Uterus (tissue), 2 donors: Measurements from ENCODE around the gene PODN.

Experiments used
- POLR2A ChIP-seq, 2 donors: fragments of 450-650 bp; IDR thresholded peaks; one replicate each; pipeline ENCODE4 v1.6.1; 2016; ENCODE audit warnings: antibody characterized with exemption in 2 of 2, mild to moderate bottlenecking in 1 of 2, moderate library complexity in 1 of 2
- TF ChIP-seq, protein P1 (sequence below), 4 experiments: fragments of 200-600 bp in 2 of 4; fragments of 450-650 bp in 2 of 4; sonication (generic) in 2 of 4; IDR thresholded peaks; one replicate each; pipeline ENCODE4 v1.5.1; 2016 to 2019; ENCODE audit warnings: antibody characterized with exemption in 4 of 4, mild to moderate bottlenecking in 2 of 4, moderate library complexity in 1 of 4

DNA sequence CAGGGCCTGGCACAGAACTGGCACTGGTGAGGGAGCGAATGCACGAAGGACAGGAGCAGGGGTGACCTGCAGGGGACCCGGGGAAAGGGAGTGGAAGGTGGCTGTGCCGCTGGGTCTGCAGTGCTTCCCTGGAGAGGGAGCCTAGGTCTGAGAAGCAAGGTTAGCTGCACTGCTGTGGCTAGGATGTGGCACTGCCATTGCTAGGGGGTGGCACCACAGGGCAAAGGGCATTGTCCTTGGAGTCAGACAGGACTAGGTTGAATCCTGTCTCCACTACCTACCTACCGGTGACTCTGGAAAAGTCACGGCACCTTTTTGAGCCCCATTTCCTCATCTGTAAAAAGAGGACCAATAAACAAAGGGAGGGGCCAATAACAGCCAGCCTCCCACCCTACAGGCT lies 52.1 kb downstream of the PODN start:
- TF ChIP-seq, protein P1, sequence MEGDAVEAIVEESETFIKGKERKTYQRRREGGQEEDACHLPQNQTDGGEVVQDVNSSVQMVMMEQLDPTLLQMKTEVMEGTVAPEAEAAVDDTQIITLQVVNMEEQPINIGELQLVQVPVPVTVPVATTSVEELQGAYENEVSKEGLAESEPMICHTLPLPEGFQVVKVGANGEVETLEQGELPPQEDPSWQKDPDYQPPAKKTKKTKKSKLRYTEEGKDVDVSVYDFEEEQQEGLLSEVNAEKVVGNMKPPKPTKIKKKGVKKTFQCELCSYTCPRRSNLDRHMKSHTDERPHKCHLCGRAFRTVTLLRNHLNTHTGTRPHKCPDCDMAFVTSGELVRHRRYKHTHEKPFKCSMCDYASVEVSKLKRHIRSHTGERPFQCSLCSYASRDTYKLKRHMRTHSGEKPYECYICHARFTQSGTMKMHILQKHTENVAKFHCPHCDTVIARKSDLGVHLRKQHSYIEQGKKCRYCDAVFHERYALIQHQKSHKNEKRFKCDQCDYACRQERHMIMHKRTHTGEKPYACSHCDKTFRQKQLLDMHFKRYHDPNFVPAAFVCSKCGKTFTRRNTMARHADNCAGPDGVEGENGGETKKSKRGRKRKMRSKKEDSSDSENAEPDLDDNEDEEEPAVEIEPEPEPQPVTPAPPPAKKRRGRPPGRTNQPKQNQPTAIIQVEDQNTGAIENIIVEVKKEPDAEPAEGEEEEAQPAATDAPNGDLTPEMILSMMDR (IDR thresholded peaks at IDR 0.05): no peak
- no peak for TF ChIP-seq POLR2A (IDR thresholded peaks at IDR 0.05)
